IPS-18a (cell line): Measurements from ENCODE around the gene AKIP1.
A peak's percentile ranks its signal among the peaks of the same experiment; 100 is the strongest.
"Not testable (repeated sequence)": the region's sequence is repeated elsewhere in the genome, so short reads cannot be mapped to it uniquely, and the experiment has no call there.

Source experiments
- H3K27ac ChIP-seq: one replicate; pipeline ENCODE4 v1.5.1; 2013; ENCODE audit warnings: low read length
- H3K27me3 ChIP-seq: one replicate; pipeline ENCODE4 v1.6.1; 2013; ENCODE audit warnings: mild to moderate bottlenecking, low read length; ENCODE audit not compliant: control insufficient read depth, insufficient read depth
- H3K36me3 ChIP-seq: one replicate; pipeline ENCODE4 v1.6.1; 2013; ENCODE audit warnings: low read depth, low read length; ENCODE audit not compliant: control insufficient read depth
- H3K4me1 ChIP-seq: one replicate; pipeline ENCODE4 v1.6.1; 2013; ENCODE audit warnings: low read depth, low read length; ENCODE audit not compliant: control insufficient read depth
- H3K4me3 ChIP-seq: one replicate; pipeline ENCODE4 v1.5.1; 2013; ENCODE audit warnings: low read length
- H3K9ac ChIP-seq: one replicate; pipeline ENCODE4 v1.6.1; 2013; ENCODE audit warnings: mild to moderate bottlenecking, low read length, moderate library complexity
- H3K9me3 ChIP-seq: one replicate; pipeline ENCODE4 v1.6.1; 2013; ENCODE audit warnings: low read depth, low read length; ENCODE audit not compliant: control insufficient read depth

The AKIP1 gene

GRCh38 chr11:8886322-8886721 is 24.7 kb upstream of the AKIP1 start:
- H3K27ac ChIP-seq, result no peak overlapping the region
- H3K36me3 ChIP-seq, result no peaks in the 10 kb centered on the region
- no peaks in the 10 kb centered on the region for H3K9me3 ChIP-seq
- no peaks in the 10 kb centered on the region for H3K4me1 ChIP-seq
- H3K4me3 ChIP-seq, result no peak overlapping the region
- H3K9ac ChIP-seq, result no peak overlapping the region
- no peaks in the 10 kb centered on the region for H3K27me3 ChIP-seq

GRCh38 chr11:8891185-8891584 is 19.8 kb upstream of the AKIP1 start:
- H3K9me3 ChIP-seq, H3K36me3 ChIP-seq, H3K4me3 ChIP-seq, H3K27ac ChIP-seq, H3K27me3 ChIP-seq, H3K9ac ChIP-seq, H3K4me1 ChIP-seq: not testable (repeated sequence)

GRCh38 chr11:8899119-8899753 is 11.8 kb upstream of the AKIP1 start:
- Histone ChIP-seq H3K36me3 (no peaks in the 10 kb centered on the region), H3K27me3 (no peaks in the 10 kb centered on the region), H3K27ac (no peak overlapping the region), H3K4me1 (no peaks in the 10 kb centered on the region), H3K9ac (no peak overlapping the region), H3K9me3 (peaks cover 5% of the 10 kb centered on the region), H3K4me3 (no peak overlapping the region)

- no peaks in the 10 kb centered on the region for H3K36me3 ChIP-seq
- no peak overlapping the region for H3K4me3 ChIP-seq
Observed at GRCh38 chr11:8905528-8906165, 5.3 kb upstream of the AKIP1 start.

GRCh38 chr11:8907116-8907515 is 3.9 kb upstream of the AKIP1 start:
- H3K27me3 ChIP-seq, result peaks cover 26% of the 10 kb centered on the region
- no peaks in the 10 kb centered on the region for H3K36me3 ChIP-seq
- no peak overlapping the region for H3K27ac ChIP-seq
- no peak overlapping the region for H3K9ac ChIP-seq
- H3K9me3 ChIP-seq, result no peaks in the 10 kb centered on the region
- H3K4me1 ChIP-seq, result peaks cover 4% of the 10 kb centered on the region
- no peak overlapping the region for H3K4me3 ChIP-seq

More at GRCh38 chr11:8905528-8906165, 5.3 kb upstream of the AKIP1 start:
- peaks cover 26% of the 10 kb centered on the region for H3K27me3 ChIP-seq
- peaks cover 4% of the 10 kb centered on the region for H3K4me1 ChIP-seq
- H3K9ac ChIP-seq, result no peak overlapping the region
- H3K27ac ChIP-seq, result no peak overlapping the region
- H3K9me3 ChIP-seq, result no peaks in the 10 kb centered on the region

- Histone ChIP-seq H3K27ac (no peak overlapping the region), H3K9ac (no peak overlapping the region), H3K4me1 (peaks cover 8% of the 10 kb centered on the region), H3K9me3 (no peaks in the 10 kb centered on the region), H3K4me3 (no peak overlapping the region), H3K36me3 (no peaks in the 10 kb centered on the region), H3K27me3 (peaks cover 26% of the 10 kb centered on the region)
Observed at GRCh38 chr11:8908099-8908498, 2.9 kb upstream of the AKIP1 start.

GRCh38 chr11:8910649-8911026 is 351 bp upstream of the AKIP1 start:
- peak overlapping the region; percentile 64 for H3K4me3 ChIP-seq
- peaks cover 4% of the 10 kb centered on the region for H3K36me3 ChIP-seq
- H3K9ac ChIP-seq, result no peak overlapping the region
- peaks cover 13% of the 10 kb centered on the region for H3K4me1 ChIP-seq
- H3K9me3 ChIP-seq, result no peaks in the 10 kb centered on the region
- H3K27me3 ChIP-seq, result peaks cover 26% of the 10 kb centered on the region
- no peak overlapping the region for H3K27ac ChIP-seq

- Histone ChIP-seq H3K27me3 (peaks cover 15% of the 10 kb centered on the region), H3K9me3 (no peaks in the 10 kb centered on the region), H3K4me3 (no peak overlapping the region), H3K9ac (no peak overlapping the region), H3K4me1 (peaks cover 19% of the 10 kb centered on the region), H3K36me3 (peaks cover 34% of the 10 kb centered on the region), H3K27ac (no peak overlapping the region)
Observed at GRCh38 chr11:8913961-8914660, 3.1 kb downstream of the AKIP1 start.

GRCh38 chr11:8914661-8915018 is 3.7 kb downstream of the AKIP1 start:
- H3K36me3 ChIP-seq, result peaks cover 39% of the 10 kb centered on the region
- H3K9me3 ChIP-seq, result no peaks in the 10 kb centered on the region
- H3K27me3 ChIP-seq, result peaks cover 9% of the 10 kb centered on the region
- H3K4me1 ChIP-seq, result peaks cover 18% of the 10 kb centered on the region
- no peak overlapping the region for H3K27ac ChIP-seq
- no peak overlapping the region for H3K4me3 ChIP-seq
- H3K9ac ChIP-seq, result no peak overlapping the region

- Histone ChIP-seq H3K9ac (no peak overlapping the region), H3K27me3 (no peaks in the 10 kb centered on the region), H3K4me1 (peaks cover 14% of the 10 kb centered on the region), H3K4me3 (no peak overlapping the region), H3K36me3 (peaks cover 65% of the 10 kb centered on the region), H3K9me3 (no peaks in the 10 kb centered on the region), H3K27ac (no peak overlapping the region)
Observed at GRCh38 chr11:8917157-8917825, 6.3 kb downstream of the AKIP1 start.

GRCh38 chr11:8922691-8923090 is 11.7 kb downstream of the AKIP1 start:
- Histone ChIP-seq H3K27me3 (no peaks in the 10 kb centered on the region), H3K9ac (no peak overlapping the region), H3K9me3 (no peaks in the 10 kb centered on the region), H3K36me3 (peaks cover 60% of the 10 kb centered on the region), H3K27ac (no peak overlapping the region), H3K4me3 (no peak overlapping the region), H3K4me1 (no peaks in the 10 kb centered on the region)
